Adrenal gland (tissue), 12 donors: Measurements from ENCODE around the gene PTGFR. TPM values are rescaled to one million over a fixed set of nuclear protein-coding genes. Genes with fewer than 3 reads are reported as not detected.

Source experiments
- DNase-seq, 7 donors: peaks; one replicate each; pipeline ENCODE4 v3.0.0-alpha.2; 2019 to 2020
- H3K27ac ChIP-seq, 5 donors: fragments of 200-600 bp; sonication (generic) in 4 of 5; 1 replicate in 3 of 5; 2 replicates in 2 of 5; pipeline versions ENCODE4 v1.5.1 to v1.8.0; 2016 to 2020; ENCODE audit warnings: mild to moderate bottlenecking in 1 of 5
- H3K27me3 ChIP-seq: fragments of 200-600 bp; 2 replicates; pipeline ENCODE4 v1.8.0; 2021
- H3K36me3 ChIP-seq, 2 donors: fragments of 200-600 bp; replicated peaks in 1 of 2; 1 replicate in 1 of 2; 2 replicates in 1 of 2; pipeline versions ENCODE4 v1.5.1 to v1.8.0; 2018 to 2022
- H3K4me1 ChIP-seq, 2 donors: fragments of 200-600 bp; replicated peaks in 1 of 2; 1 replicate in 1 of 2; 2 replicates in 1 of 2; pipeline versions ENCODE4 v1.5.1 to v1.8.0; 2018 to 2021
- H3K4me3 ChIP-seq, 4 donors: fragments of 200-600 bp; sonication (generic) in 3 of 4; one replicate each; pipeline ENCODE4 v1.5.1; 2016 to 2018
- H3K9me3 ChIP-seq, 3 donors: fragments of 200-600 bp; sonication (generic) in 1 of 3; replicated peaks in 1 of 3; 1 replicate in 2 of 3; 2 replicates in 1 of 3; pipeline versions ENCODE4 v1.5.1 to v1.8.0; 2016 to 2021
- POLR2A ChIP-seq, 2 donors: fragments of 450-650 bp; IDR thresholded peaks; one replicate each; pipeline ENCODE4 v1.6.1; 2017; ENCODE audit warnings: antibody characterized with exemption in 2 of 2, mild to moderate bottlenecking in 2 of 2, moderate library complexity in 1 of 2
- WGBS, 4 donors: extraction: QIAGEN DNeasy Blood & Tissue Kit in 2 of 4; methylation state at CpG; one replicate each; pipeline versions ENCODE4 v1.1.5 to v1.1.7; 2013 to 2017; 5-methylcytosine and 5-hydroxymethylcytosine counted together
- intact Hi-C, 2 donors: fragments of 100-400 bp; cut with DNase I; formaldehyde crosslinking; loops; one replicate each; pipeline versions ENCODE4 v1.14.1 to v1.15.0; 2022 to 2023
- polyA plus RNA-seq, 3 donors: library from polyadenylated mRNA; stranded (reverse); fragments of 200-250 nt in 2 of 3; fragments of 350-450 nt in 1 of 3; fragmentation: Illumina TruSeq in 1 of 3; extraction: RNeasy Lipid Tissue Mini Kit (QIAGEN cat#74804) in 1 of 3; gene quantifications; one replicate each; pipeline ENCODE4 v1.2.3, GENCODE V29; 2013 to 2014
- total RNA-seq, 9 donors: library from RNA; depleted of rRNA in 4 of 9; stranded (reverse); fragments of >200 nt in 4 of 9; fragments of 120-200 nt in 1 of 9; fragmentation: NEBNext Ultra II Directional in 1 of 9; extraction: Animal tissue kit (Norgen Biotek cat#: 25700) in 1 of 9; gene quantifications; one replicate each; pipeline versions ENCODE4 v1.1.0 to v1.2.4, GENCODE V29; 2013 to 2023
- TF ChIP-seq, protein P1 (sequence below), 6 experiments: fragments of 450-650 bp in 4 of 6; fragments of 200-600 bp in 2 of 6; sonication (generic) in 1 of 6; IDR thresholded peaks; 1 replicate in 5 of 6; 2 replicates in 1 of 6; pipeline versions ENCODE4 v1.5.1 to v1.8.0; 2016 to 2021; ENCODE audit warnings: antibody characterized with exemption in 6 of 6, mild to moderate bottlenecking in 2 of 6, moderate library complexity in 1 of 6
- donor health status: healthy with polysubstance abuse.
- donor health status: Bipolar disorder and iron deficiency.
- donor health status: DM: yes; HTN: yes; CAD: no.
- donor health status: DM: no; HTN: no; CAD: no.
- donor health status: DM: no; HTN: no; CAD: no.
- donor health status: DM: yes; HTN: yes; CAD: no.

The PTGFR gene
- total and polyA plus RNA-seq, 12 donors, result 1.0 to 8.9 (median 4.6) TPM

DNA sequence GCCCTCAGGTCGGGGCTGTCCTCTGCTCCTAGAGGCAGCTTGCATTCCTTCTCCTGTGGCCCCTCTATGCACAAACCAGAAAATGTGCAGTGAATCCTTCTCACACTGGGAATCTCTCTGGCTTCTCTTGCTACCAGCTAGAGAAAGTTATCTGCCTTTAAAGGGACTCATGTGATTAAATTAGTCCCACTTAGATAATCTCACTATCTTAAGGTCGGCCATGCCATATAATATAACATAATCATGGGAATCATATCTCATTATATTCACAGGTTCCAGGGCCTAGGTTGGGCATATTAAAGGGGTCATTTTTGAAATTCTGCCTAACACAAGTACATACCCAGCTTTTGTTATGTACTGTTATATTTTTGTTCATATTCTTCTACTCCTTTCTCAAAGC lies 31.4 kb downstream of the PTGFR start:
- no peak for DNase-seq
- H3K36me3 ChIP-seq, result no peaks in the 10 kb centered on the region
- intact Hi-C loops, result no loop called here
- H3K4me3 ChIP-seq, result no peak overlapping the region
- WGBS, 4 donors, result 69 to 81% (median 78%) methylated on average over 2 of the region's 2 CpGs
- H3K9me3 ChIP-seq, result no peaks in the 10 kb centered on the region
- no peak for TF ChIP-seq POLR2A (IDR thresholded peaks at IDR 0.05)
- TF ChIP-seq, protein P1, sequence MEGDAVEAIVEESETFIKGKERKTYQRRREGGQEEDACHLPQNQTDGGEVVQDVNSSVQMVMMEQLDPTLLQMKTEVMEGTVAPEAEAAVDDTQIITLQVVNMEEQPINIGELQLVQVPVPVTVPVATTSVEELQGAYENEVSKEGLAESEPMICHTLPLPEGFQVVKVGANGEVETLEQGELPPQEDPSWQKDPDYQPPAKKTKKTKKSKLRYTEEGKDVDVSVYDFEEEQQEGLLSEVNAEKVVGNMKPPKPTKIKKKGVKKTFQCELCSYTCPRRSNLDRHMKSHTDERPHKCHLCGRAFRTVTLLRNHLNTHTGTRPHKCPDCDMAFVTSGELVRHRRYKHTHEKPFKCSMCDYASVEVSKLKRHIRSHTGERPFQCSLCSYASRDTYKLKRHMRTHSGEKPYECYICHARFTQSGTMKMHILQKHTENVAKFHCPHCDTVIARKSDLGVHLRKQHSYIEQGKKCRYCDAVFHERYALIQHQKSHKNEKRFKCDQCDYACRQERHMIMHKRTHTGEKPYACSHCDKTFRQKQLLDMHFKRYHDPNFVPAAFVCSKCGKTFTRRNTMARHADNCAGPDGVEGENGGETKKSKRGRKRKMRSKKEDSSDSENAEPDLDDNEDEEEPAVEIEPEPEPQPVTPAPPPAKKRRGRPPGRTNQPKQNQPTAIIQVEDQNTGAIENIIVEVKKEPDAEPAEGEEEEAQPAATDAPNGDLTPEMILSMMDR (IDR thresholded peaks at IDR 0.05), result no peak
- no peak overlapping the region for H3K27ac ChIP-seq
- no peaks in the 10 kb centered on the region for H3K4me1 ChIP-seq
- H3K27me3 ChIP-seq, result no peaks in the 10 kb centered on the region

DNA sequence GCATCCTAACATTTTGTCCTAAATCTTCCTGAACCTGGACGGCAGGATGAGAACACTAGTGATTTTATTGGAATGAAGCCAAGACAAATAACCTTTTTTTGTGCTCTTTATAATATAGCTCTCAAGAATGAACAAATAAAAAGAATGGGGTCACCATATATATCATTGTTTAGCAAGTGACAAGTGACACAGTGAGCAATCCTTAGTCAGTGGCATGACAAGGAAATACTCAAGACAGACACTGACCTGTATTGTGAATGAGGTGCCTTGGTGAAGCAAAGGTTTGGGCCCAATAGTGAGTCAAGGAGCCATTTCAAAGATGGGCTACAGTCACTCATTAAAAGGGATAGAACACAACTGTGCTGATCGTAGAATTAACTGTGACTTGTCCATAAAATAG lies 35.7 kb downstream of the PTGFR start:
- TF ChIP-seq POLR2A (IDR thresholded peaks at IDR 0.05), result no peak
- TF ChIP-seq, protein P1 (IDR thresholded peaks at IDR 0.05), result no peak
- Histone ChIP-seq H3K27me3 (no peaks in the 10 kb centered on the region), H3K4me1 (no peaks in the 10 kb centered on the region), H3K9me3 (no peaks in the 10 kb centered on the region), H3K27ac (no peak overlapping the region), H3K4me3 (no peak overlapping the region), H3K36me3 (no peaks in the 10 kb centered on the region)
- DNase-seq, result no peak
- 47 to 56% (median 51%) methylated on average over 2 of the region's 2 CpGs for WGBS, 4 donors
- intact Hi-C loops, result no loop called here

DNA sequence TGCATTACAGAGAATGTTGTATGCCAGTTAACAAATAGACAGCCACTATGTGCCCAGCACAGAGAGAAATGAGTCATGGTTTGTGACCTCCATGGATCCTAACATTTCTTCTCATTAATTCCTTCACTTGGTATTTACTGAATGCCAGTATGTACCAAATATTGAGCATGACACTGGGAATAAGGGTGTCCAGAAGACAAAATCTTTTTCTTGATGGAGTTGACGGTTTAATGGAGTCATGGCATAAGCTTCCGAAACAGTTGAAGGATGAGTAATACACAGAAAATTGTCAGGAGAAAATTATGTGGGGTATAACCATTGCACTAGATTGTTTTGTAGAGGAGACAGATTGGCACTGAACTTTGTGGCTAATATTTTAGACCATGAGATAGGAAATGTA lies 36.9 kb downstream of the PTGFR start:
- H3K9me3 ChIP-seq, result no peaks in the 10 kb centered on the region
- H3K27ac ChIP-seq, result no peak overlapping the region
- TF ChIP-seq, protein P1 (IDR thresholded peaks at IDR 0.05), result no peak
- no peak for TF ChIP-seq POLR2A (IDR thresholded peaks at IDR 0.05)
- WGBS, 4 donors, result 85 to 88% (median 86%) methylated on average over 2 of the region's 2 CpGs
- H3K36me3 ChIP-seq, result no peaks in the 10 kb centered on the region
- no peak overlapping the region for H3K4me3 ChIP-seq
- intact Hi-C loops, result no loop called here
- no peaks in the 10 kb centered on the region for H3K27me3 ChIP-seq
- no peaks in the 10 kb centered on the region for H3K4me1 ChIP-seq
- DNase-seq, result no peak

DNA sequence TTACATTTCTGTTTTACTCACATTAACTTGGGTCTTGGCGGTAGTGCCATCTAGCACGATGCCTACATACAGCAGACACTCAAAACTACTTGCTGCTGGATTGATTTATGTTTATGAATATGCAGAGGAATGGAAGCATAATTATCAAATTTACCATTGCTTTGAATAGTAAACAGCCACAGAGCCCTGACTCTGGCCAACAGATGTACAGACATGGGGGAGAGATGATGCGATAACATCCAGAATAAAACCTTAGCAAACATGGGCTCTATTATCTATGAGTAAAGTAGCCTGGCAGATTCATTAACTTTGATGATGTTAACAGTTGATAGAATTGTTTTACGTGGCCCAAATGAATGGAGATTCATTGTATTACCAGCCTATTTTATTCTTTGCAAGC lies 42.8 kb downstream of the PTGFR start:
- WGBS, 4 donors, result 82 to 89% (median 83%) methylated on average over 4 of the region's 4 CpGs
- Histone ChIP-seq H3K27me3 (no peaks in the 10 kb centered on the region), H3K4me3 (no peak overlapping the region), H3K9me3 (no peaks in the 10 kb centered on the region), H3K36me3 (no peaks in the 10 kb centered on the region), H3K4me1 (no peaks in the 10 kb centered on the region), H3K27ac (no peak overlapping the region)
- TF ChIP-seq, protein P1 (IDR thresholded peaks at IDR 0.05), result no peak
- no peak for TF ChIP-seq POLR2A (IDR thresholded peaks at IDR 0.05)
- DNase-seq, result no peak
- intact Hi-C loops, result no loop called here
